HepG2 (cell line): Measurements from ENCODE around the gene DCAF6. TPM values are rescaled to one million over a fixed set of nuclear protein-coding genes. Genes with fewer than 3 reads are reported as not detected.

Experiments used
- ATAC-seq: fragments of 200-7000 bp; cut with Tn5 transposase; 3 replicates; pipeline ENCODE4 v1.9.1; 2020; ENCODE audit warnings: mild to moderate bottlenecking, moderate library complexity
- BruUV-seq: library from RNA; stranded (reverse); fragments of 400-500 nt; replicated peaks from 2 replicates; lab custom pipeline; 2021; lab: Mats Ljungman, UMichigan
- CTCF ChIA-PET: fragments of 300-600 bp; formaldehyde crosslinking; extraction: SDS; loops from one replicate; lab custom pipeline; 2021; ENCODE audit warnings: low total read pairs, inconsistent platforms, low intra/inter-chr PET ratio; lab: Yijun Ruan, JAX
- POLR2A ChIA-PET: fragments of 350-600 bp; sonication (Branson Sonifier 250); formaldehyde crosslinking; loops from one replicate; lab custom pipeline; 2020; ENCODE audit warnings: antibody characterized with exemption, inconsistent platforms; lab: Yijun Ruan, JAX
- DNase-seq: peaks from one replicate; pipeline ENCODE4 v3.0.0-alpha.2; 2015; ENCODE audit warnings: low spot score
- FAIRE-seq: peaks from 3 replicates; lab custom pipeline; 2011; peaks lifted over from hg19 to GRCh38; lab: Jason Lieb, UNC
- H2AFZ ChIP-seq: one replicate; pipeline ENCODE4 v1.6.1; 2011; ENCODE audit warnings: low read length, inconsistent platforms
- H3K27ac ChIP-seq: fragments of 300-600 bp; 3 replicates; pipeline ENCODE4 v1.8.0; 2011; ENCODE audit warnings: mixed run types, mild to moderate bottlenecking, mixed read lengths, low read length, inconsistent platforms; ENCODE audit not compliant: insufficient read depth; ENCODE audit errors: extremely low read length
- H3K27me3 ChIP-seq, 2 experiments: fragments of 200-600 bp in 1 of 2; 2 replicates in 1 of 2; 3 replicates in 1 of 2; pipeline versions ENCODE4 v1.6.0 to v1.8.0; 2011; ENCODE audit warnings: low read length in 2 of 2, mild to moderate bottlenecking in 2 of 2, moderate library complexity in 2 of 2, inconsistent platforms in 1 of 2; ENCODE audit not compliant: insufficient read depth in 2 of 2, control insufficient read depth in 1 of 2
- H3K36me3 ChIP-seq, 2 experiments: fragments of 200-600 bp in 1 of 2; replicated peaks in 1 of 2; 2 replicates in 1 of 2; 3 replicates in 1 of 2; pipeline versions ENCODE4 v1.5.1 to v1.8.0; 2011; ENCODE audit warnings: low read length in 2 of 2, inconsistent platforms in 1 of 2; ENCODE audit not compliant: insufficient read depth in 2 of 2, control insufficient read depth in 1 of 2
- H3K4me1 ChIP-seq: 2 replicates; pipeline ENCODE4 v1.5.1; 2012; ENCODE audit warnings: low read length, inconsistent platforms; ENCODE audit not compliant: insufficient read depth
- H3K4me2 ChIP-seq: 2 replicates; pipeline ENCODE4 v1.6.0; 2011; ENCODE audit warnings: low read depth, low read length, inconsistent platforms
- H3K4me3 ChIP-seq, 3 experiments: fragments of 200-600 bp in 1 of 3; sonication (generic), shearing (Covaris generic) in 1 of 3; replicated peaks in 1 of 3; 2 replicates each; pipeline ENCODE4 v1.5.1; 2011 to 2016; ENCODE audit warnings: low read length in 3 of 3, inconsistent platforms in 2 of 3, low read depth in 2 of 3, mild to moderate bottlenecking in 2 of 3, control low read depth in 1 of 3, mixed read lengths in 1 of 3; ENCODE audit not compliant: insufficient read depth in 1 of 3
- H3K79me2 ChIP-seq: one replicate; pipeline ENCODE4 v1.6.1; 2011; ENCODE audit warnings: low read length, inconsistent platforms; ENCODE audit not compliant: insufficient read depth
- H3K9ac ChIP-seq: 2 replicates; pipeline ENCODE4 v1.6.0; 2011; ENCODE audit warnings: mild to moderate bottlenecking, low read depth, low read length, inconsistent platforms; ENCODE audit not compliant: insufficient read depth
- H3K9me3 ChIP-seq: 2 replicates; pipeline ENCODE4 v1.5.1; 2012; ENCODE audit warnings: mild to moderate bottlenecking, low read length
- H4K20me1 ChIP-seq: 2 replicates; pipeline ENCODE4 v1.6.0; 2011; ENCODE audit warnings: inconsistent platforms, mild to moderate bottlenecking, low read length, moderate library complexity; ENCODE audit not compliant: insufficient read depth
- CTCF ChIP-seq: sonication (generic); formaldehyde crosslinking; IDR thresholded peaks from 2 replicates; pipeline ENCODE4 v1.5.0; 2020; ENCODE audit warnings: mild to moderate bottlenecking, missing genetic modification reagents, moderate library complexity
- JDP2 ChIP-seq: sonication (generic); formaldehyde crosslinking; IDR thresholded peaks from 2 replicates; pipeline ENCODE4 v1.8.1; 2022; ENCODE audit warnings: missing genetic modification reagents, borderline replicate concordance
- MEIS2 ChIP-seq: sonication (generic); formaldehyde crosslinking; IDR thresholded peaks from 2 replicates; pipeline ENCODE4 v1.9.0; 2021; ENCODE audit warnings: mild to moderate bottlenecking, missing genetic modification reagents
- PRPF4 ChIP-seq: fragments of 200-400 bp; formaldehyde crosslinking; IDR thresholded peaks from 2 replicates; pipeline ENCODE4 v1.6.1; 2016; ENCODE audit warnings: low read length, low read depth; ENCODE audit not compliant: poor library complexity, severe bottlenecking
- SAP130 ChIP-seq: IDR thresholded peaks from 2 replicates; pipeline ENCODE4 v1.6.1; 2016; ENCODE audit warnings: low read depth
- TSC22D2 ChIP-seq: sonication (generic); formaldehyde crosslinking; IDR thresholded peaks from 2 replicates; pipeline ENCODE4 v1.5.1; 2020; ENCODE audit warnings: missing genetic modification reagents, mild to moderate bottlenecking, borderline replicate concordance
- ZBTB8A ChIP-seq: sonication (generic); formaldehyde crosslinking; IDR thresholded peaks from 2 replicates; pipeline ENCODE4 v1.4.0; 2020; ENCODE audit warnings: mild to moderate bottlenecking, low read depth, missing genetic modification reagents, borderline replicate concordance
- ZNF124 ChIP-seq: sonication (generic); formaldehyde crosslinking; IDR thresholded peaks from 2 replicates; pipeline ENCODE4 v1.4.0; 2020; ENCODE audit warnings: missing genetic modification reagents
- ZNF318 ChIP-seq: sonication (generic); formaldehyde crosslinking; IDR thresholded peaks from 2 replicates; pipeline ENCODE4 v1.4.0; 2020; ENCODE audit warnings: mild to moderate bottlenecking, missing genetic modification reagents
- ZNF335 ChIP-seq: sonication (generic); formaldehyde crosslinking; IDR thresholded peaks from 2 replicates; pipeline ENCODE4 v1.4.0; 2020; ENCODE audit warnings: missing genetic modification reagents
- ZNF562 ChIP-seq: sonication (generic); formaldehyde crosslinking; IDR thresholded peaks from 2 replicates; pipeline ENCODE4 v1.8.0; 2022; ENCODE audit warnings: missing genetic modification reagents, borderline replicate concordance
- ZNF580 ChIP-seq: IDR thresholded peaks from 2 replicates; pipeline ENCODE4 v1.6.1; 2016; ENCODE audit warnings: low read depth, borderline replicate concordance
- ZNF782 ChIP-seq: sonication (generic); formaldehyde crosslinking; IDR thresholded peaks from 2 replicates; pipeline ENCODE4 v1.4.0; 2020; ENCODE audit warnings: missing genetic modification reagents, mild to moderate bottlenecking, borderline replicate concordance
- ZNF878 ChIP-seq: sonication (generic); formaldehyde crosslinking; IDR thresholded peaks from 2 replicates; pipeline ENCODE4 v1.8.1; 2023; ENCODE audit warnings: mild to moderate bottlenecking, missing genetic modification reagents, moderate library complexity
- WGBS: methylation state at CpG from one replicate; pipeline ENCODE4 v1.1.6; 2017; ENCODE audit warnings: low lambda C conversion rate; 5-methylcytosine and 5-hydroxymethylcytosine counted together
- in situ Hi-C: cut with HindIII; loops from 2 replicates; pipeline ENCODE4 v1.10.0; 2017; ENCODE audit warnings: low pct_unique_long_range_greater_than_20kb; ENCODE audit not compliant: extremely low pct_ligation_motif_present
- intact Hi-C: fragments of 100-400 bp; cut with micrococcal nuclease; formaldehyde crosslinking; loops from one replicate; pipeline ENCODE4 v1.10.0; 2022; ENCODE audit not compliant: unreplicated experiment
- polyA plus RNA-seq, 8 experiments: library from polyadenylated mRNA; depleted of rRNA in 3 of 8; stranded (reverse) in 7 of 8; unstranded in 1 of 8; fragments of >200 nt; fragmentation: Illumina TruSeq in 4 of 8; extraction: Trizol in 4 of 8; gene quantifications; 2 replicates each; pipeline versions ENCODE4 v1.2.1 to v1.2.3, GENCODE V29; 2011 to 2016; ENCODE audit warnings: low read depth in 4 of 8, missing spikeins in 1 of 8, mixed read lengths in 1 of 8; ENCODE audit not compliant: insufficient read depth in 1 of 8
- total RNA-seq, 5 experiments: library from RNA; depleted of rRNA; stranded (reverse); fragments of >200 nt; fragmentation: Illumina TruSeq; extraction: Trizol; gene quantifications; 2 replicates each; pipeline ENCODE4 v1.2.3, GENCODE V29; 2016; ENCODE audit warnings: low read depth in 1 of 5

The DCAF6 gene
- total and polyA plus RNA-seq, 2 of the 13 experiments (the other 11 are each of a cell fraction or from before 2014, with no cell fraction given): 24.7 to 33.7 TPM

GRCh38 chr1:168099337-168099801 is 162.9 kb downstream of the DCAF6 start:
- Histone ChIP-seq H3K36me3 (no peaks in the 10 kb centered on the region), H3K27me3 (peaks cover 3 to 4% of the 10 kb centered on the region in 2 experiments; a peak in 1 of 5 replicates), H3K4me3 (no peak overlapping the region), H3K4me1 (peaks cover 8% of the 10 kb centered on the region), H3K79me2 (no peaks in the 10 kb centered on the region), H3K9me3 (no peaks in the 10 kb centered on the region), H3K27ac (no peak overlapping the region), H3K4me2 (no peak overlapping the region), H2AFZ (no peak overlapping the region), H4K20me1 (no peaks in the 10 kb centered on the region), H3K9ac (no peak overlapping the region)
- DNase-seq (no peak), ATAC-seq (no peak), FAIRE-seq (no peak)
- CTCF ChIA-PET: no interaction called here
- POLR2A ChIA-PET: no interaction called here
- TF ChIP-seq PRPF4 (no peak), ZNF124 (no peak), ZBTB8A (no peak), MEIS2 (CRISPR knock-in tag) (no peak), ZNF878 (no peak), CTCF (CRISPR knock-in tag) (no peak), SAP130 (no peak), ZNF335 (CRISPR knock-in tag) (no peak), ZNF580 (no peak), JDP2 (CRISPR knock-in tag) (no peak), ZNF782 (CRISPR knock-in tag) (no peak), ZNF318 (CRISPR knock-in tag) (no peak), TSC22D2 (CRISPR knock-in tag) (no peak), ZNF562 (no peak)
- intact Hi-C loops: no loop called here
- no TSS peak for BruUV-seq
- 59% methylated on average over 6 of the region's 7 CpGs for WGBS
- in situ Hi-C loops: no loop called here
